ENCODE measurements around the gene GLOD5. TPM values are rescaled to one million over a fixed set of nuclear protein-coding genes. Genes with fewer than 3 reads are reported as not detected.
A peak's percentile ranks its signal among the peaks of the same experiment; 100 is the strongest.

Gene GLOD5
- total and polyA plus RNA-seq, 9 of the 15 experiments (the other 6 are each of a cell fraction or from before 2014, with no cell fraction given), result 0.27 to 4.4 (median 2.2) TPM

DNA sequence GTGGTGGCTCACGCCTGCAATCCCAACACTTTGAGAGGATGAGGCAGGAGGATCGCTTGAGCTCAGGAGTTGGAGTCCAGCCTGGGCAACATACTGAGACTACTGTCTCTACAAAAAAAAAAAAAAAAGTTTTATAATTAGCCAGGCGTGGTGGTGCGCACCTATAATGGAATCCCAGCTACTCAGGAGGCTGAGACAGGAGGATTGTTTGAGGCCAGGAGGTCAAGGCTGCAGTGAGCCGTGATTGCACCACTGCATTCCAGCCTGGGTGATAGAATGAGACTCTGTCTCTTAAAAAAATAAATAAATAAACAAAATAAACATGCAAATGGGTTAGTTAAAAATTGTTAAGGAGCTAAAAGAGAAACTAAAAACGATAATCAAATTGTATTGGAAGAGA is 7.7 kb downstream of the GLOD5 start (continued):
- TF ChIP-seq, protein P1, sequence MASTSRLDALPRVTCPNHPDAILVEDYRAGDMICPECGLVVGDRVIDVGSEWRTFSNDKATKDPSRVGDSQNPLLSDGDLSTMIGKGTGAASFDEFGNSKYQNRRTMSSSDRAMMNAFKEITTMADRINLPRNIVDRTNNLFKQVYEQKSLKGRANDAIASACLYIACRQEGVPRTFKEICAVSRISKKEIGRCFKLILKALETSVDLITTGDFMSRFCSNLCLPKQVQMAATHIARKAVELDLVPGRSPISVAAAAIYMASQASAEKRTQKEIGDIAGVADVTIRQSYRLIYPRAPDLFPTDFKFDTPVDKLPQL (IDR thresholded peaks at IDR 0.05; ENCODE audit: extremely low read depth, insufficient read length), result no peak
- no peak for TF ChIP-seq JUN (IDR thresholded peaks at IDR 0.05; ENCODE audit: borderline replicate concordance, low read depth, low read length)
- TF ChIP-seq JUN (CRISPR knock-in tag; IDR thresholded peaks at IDR 0.05; ENCODE audit: borderline replicate concordance), result no peak
- TF ChIP-seq ZNF668 (CRISPR knock-in tag; IDR thresholded peaks at IDR 0.05), result no peak
- no peak for TF ChIP-seq LCOR (CRISPR knock-in tag; IDR thresholded peaks at IDR 0.05)
- TF ChIP-seq RBBP5 (IDR thresholded peaks at IDR 0.05; ENCODE audit: borderline replicate concordance, insufficient read depth, low read length, poor library complexity, severe bottlenecking), result no peak

DNA sequence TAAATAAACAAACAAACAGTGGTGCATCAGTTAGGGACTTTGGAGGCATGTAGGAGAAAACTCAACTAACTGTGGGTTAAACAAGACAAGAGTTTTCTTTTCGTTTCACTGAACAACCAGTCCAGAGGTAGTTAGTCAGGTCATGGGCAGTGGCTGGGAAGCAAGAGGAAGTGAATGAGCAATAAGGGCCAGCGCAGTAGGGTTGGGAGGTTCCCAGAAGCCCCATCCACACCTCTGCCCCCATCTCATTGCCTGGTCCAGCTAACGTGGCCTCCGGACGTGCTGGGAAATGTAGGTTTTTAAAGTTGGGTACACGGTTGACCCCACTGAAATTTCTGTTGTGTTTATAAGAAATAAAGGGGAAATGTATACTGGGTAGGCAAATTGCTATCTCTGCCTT is 8.7 kb downstream of the GLOD5 start:
- BruUV-seq (replicated peaks), result no TSS peak
- POLR2A ChIA-PET, result no interaction called here
- peak; percentile 62 for ATAC-seq
- no peak for TF ChIP-seq TGIF2 (CRISPR knock-in tag; IDR thresholded peaks at IDR 0.05)
- TF ChIP-seq OTX1 (CRISPR knock-in tag; IDR thresholded peaks at IDR 0.05), result no peak
- TF ChIP-seq, protein P2, sequence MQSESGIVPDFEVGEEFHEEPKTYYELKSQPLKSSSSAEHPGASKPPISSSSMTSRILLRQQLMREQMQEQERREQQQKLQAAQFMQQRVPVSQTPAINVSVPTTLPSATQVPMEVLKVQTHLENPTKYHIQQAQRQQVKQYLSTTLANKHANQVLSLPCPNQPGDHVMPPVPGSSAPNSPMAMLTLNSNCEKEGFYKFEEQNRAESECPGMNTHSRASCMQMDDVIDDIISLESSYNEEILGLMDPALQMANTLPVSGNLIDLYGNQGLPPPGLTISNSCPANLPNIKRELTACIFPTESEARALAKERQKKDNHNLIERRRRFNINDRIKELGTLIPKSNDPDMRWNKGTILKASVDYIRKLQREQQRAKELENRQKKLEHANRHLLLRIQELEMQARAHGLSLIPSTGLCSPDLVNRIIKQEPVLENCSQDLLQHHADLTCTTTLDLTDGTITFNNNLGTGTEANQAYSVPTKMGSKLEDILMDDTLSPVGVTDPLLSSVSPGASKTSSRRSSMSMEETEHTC (IDR thresholded peaks at IDR 0.05), result no peak
- no peak for TF ChIP-seq PML (IDR thresholded peaks at IDR 0.05; ENCODE audit: low read length)
- TF ChIP-seq, protein P3, sequence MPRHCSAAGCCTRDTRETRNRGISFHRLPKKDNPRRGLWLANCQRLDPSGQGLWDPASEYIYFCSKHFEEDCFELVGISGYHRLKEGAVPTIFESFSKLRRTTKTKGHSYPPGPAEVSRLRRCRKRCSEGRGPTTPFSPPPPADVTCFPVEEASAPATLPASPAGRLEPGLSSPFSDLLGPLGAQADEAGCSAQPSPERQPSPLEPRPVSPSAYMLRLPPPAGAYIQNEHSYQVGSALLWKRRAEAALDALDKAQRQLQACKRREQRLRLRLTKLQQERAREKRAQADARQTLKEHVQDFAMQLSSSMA (CRISPR knock-in tag; IDR thresholded peaks at IDR 0.05), result no peak
- no peak for TF ChIP-seq NCOA1 (IDR thresholded peaks at IDR 0.05; ENCODE audit: low read depth)
- no peak for TF ChIP-seq NFIX (CRISPR knock-in tag; IDR thresholded peaks at IDR 0.05; ENCODE audit: low read depth)
- peak; percentile 64; the same call in 1 of the 2 replicates for TF ChIP-seq SPI1 (IDR thresholded peaks at IDR 0.05; ENCODE audit: borderline replicate concordance, low read depth, low read length)
- TF ChIP-seq MEF2A (IDR thresholded peaks at IDR 0.05; ENCODE audit: control insufficient read depth, low read depth, low read length), result no peak
- no peak for TF ChIP-seq ZNF184 (CRISPR knock-in tag; IDR thresholded peaks at IDR 0.05)
- TF ChIP-seq, protein P4, sequence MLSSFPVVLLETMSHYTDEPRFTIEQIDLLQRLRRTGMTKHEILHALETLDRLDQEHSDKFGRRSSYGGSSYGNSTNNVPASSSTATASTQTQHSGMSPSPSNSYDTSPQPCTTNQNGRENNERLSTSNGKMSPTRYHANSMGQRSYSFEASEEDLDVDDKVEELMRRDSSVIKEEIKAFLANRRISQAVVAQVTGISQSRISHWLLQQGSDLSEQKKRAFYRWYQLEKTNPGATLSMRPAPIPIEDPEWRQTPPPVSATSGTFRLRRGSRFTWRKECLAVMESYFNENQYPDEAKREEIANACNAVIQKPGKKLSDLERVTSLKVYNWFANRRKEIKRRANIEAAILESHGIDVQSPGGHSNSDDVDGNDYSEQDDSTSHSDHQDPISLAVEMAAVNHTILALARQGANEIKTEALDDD (IDR thresholded peaks at IDR 0.05), result peak; percentile 67
- TF ChIP-seq ZNF408 (CRISPR knock-in tag; IDR thresholded peaks at IDR 0.05; ENCODE audit: low read depth), result no peak

More for the DNA sequence above, 8.7 kb downstream of the GLOD5 start:
- FAIRE-seq (peak; percentile 55), DNase-seq (ENCODE audit: extremely low read depth in 1 of 4, low spot score in 3 of 4) (no peak)
- intact Hi-C loops (cut with micrococcal nuclease), result no loop called here
- CTCF ChIA-PET (ENCODE audit: low intra/inter-chr PET ratio), result no interaction called here
- H3K4me1 ChIP-seq (replicated peaks in 1 of 2; ENCODE audit: control insufficient read depth in 2 of 2, insufficient read depth in 2 of 2, low read length in 2 of 2), result peaks cover 7 to 28% of the 10 kb centered on the region in 2 experiments
- no peaks in the 10 kb centered on the region for H4K20me1 ChIP-seq (replicated peaks; ENCODE audit: control insufficient read depth, insufficient read depth, low read length)
- 46% methylated on average over 6 of the region's 6 CpGs for WGBS (ENCODE audit: insufficient coverage, low coverage, missing lambda C conversion rate)
- H3K9me1 ChIP-seq (ENCODE audit: control insufficient read depth, insufficient read depth, low read length), result no peaks in the 10 kb centered on the region
- in situ Hi-C loops (cut with MboI), result no loop called here
- H3K79me2 ChIP-seq (ENCODE audit: control insufficient read depth, insufficient read depth, low read length), result peaks cover 10% of the 10 kb centered on the region; the same call in 1 of the 3 replicates
- H3K4me2 ChIP-seq (ENCODE audit: insufficient read depth, low read length), result peak overlapping the region; percentile 39
- no peaks in the 10 kb centered on the region for H3K9me3 ChIP-seq (replicated peaks; ENCODE audit: control insufficient read depth, insufficient read depth, low read depth, low read length)
- no peaks in the 10 kb centered on the region for H3K36me3 ChIP-seq (ENCODE audit: control insufficient read depth, insufficient read depth, low read length)
- H3K9ac ChIP-seq (ENCODE audit: insufficient read depth in 1 of 2, low read depth in 2 of 2, low read length in 2 of 2), result peak overlapping the region; percentile 21 to 70; a peak in 1 of 4 replicates
- H3K27me3 ChIP-seq (ENCODE audit: control insufficient read depth in 2 of 2, insufficient read depth in 2 of 2, low read length in 2 of 2), result no peaks in the 10 kb centered on the region
- peak overlapping the region; percentile 60; the same call in 2 of the 3 replicates for H3K27ac ChIP-seq (ENCODE audit: extremely low read depth, low read depth, low read length)
- no peak overlapping the region for H3K4me3 ChIP-seq
- peak overlapping the region; percentile 80 for H2AFZ ChIP-seq (ENCODE audit: low read depth, low read length)
